Hepatocyte (in vitro differentiated cells): ENCODE results near the gene DKK3.

ENCODE experiments used
- EZH2 ChIP-seq: fragments of 200-600 bp; sonication (generic); IDR thresholded peaks from 2 replicates; pipeline ENCODE4 v1.6.1; 2016; ENCODE audit warnings: antibody characterized with exemption, mild to moderate bottlenecking, borderline replicate concordance
- EZH2phosphoT487 ChIP-seq: fragments of 200-600 bp; sonication (generic); IDR thresholded peaks from one replicate; pipeline ENCODE4 v1.6.1; 2018; ENCODE audit warnings: antibody characterized with exemption, mild to moderate bottlenecking, low read depth, moderate library complexity; ENCODE audit not compliant: unreplicated experiment, severe bottlenecking
- TF ChIP-seq, protein P1 (sequence below): fragments of 200-600 bp; sonication (generic); IDR thresholded peaks from 2 replicates; pipeline ENCODE4 v1.5.1; 2016; ENCODE audit warnings: antibody characterized with exemption, mild to moderate bottlenecking; ENCODE audit not compliant: poor library complexity

DNA sequence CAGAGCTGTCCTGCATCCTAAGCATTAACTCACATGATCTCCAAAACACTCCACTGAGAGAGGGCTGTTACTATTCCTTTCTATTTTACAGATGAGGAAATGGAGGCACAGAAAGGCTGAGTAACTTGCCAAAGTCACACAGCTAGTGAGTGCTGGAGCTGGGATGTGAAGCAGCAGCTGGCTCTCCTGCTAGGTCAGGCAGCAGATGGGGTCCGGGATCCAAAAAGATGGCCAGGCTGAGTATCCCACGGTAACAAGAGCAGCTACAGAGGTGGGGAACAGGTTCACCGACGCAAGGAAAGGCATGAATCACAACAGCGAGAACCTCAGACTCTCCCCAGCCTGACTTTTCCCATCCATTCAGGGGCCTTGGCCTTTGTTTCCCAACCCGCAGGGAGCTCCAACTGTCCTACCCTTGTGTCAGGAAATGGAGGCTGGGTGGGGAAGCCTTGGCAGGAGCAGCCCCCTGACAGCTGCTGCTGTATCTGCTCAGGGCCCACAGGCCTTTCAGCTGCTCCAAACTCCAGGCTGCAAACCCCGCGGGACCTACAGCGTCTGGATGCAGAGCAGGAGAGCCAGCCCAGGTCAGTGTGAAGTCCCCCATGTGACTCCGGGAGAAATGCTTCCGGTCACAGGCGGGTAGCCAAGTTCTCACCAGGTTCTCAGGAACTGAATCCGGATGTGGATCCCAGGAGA is 29.5 kb downstream of the DKK3 start:
- TF ChIP-seq EZH2 = no peak
- TF ChIP-seq, protein P1, sequence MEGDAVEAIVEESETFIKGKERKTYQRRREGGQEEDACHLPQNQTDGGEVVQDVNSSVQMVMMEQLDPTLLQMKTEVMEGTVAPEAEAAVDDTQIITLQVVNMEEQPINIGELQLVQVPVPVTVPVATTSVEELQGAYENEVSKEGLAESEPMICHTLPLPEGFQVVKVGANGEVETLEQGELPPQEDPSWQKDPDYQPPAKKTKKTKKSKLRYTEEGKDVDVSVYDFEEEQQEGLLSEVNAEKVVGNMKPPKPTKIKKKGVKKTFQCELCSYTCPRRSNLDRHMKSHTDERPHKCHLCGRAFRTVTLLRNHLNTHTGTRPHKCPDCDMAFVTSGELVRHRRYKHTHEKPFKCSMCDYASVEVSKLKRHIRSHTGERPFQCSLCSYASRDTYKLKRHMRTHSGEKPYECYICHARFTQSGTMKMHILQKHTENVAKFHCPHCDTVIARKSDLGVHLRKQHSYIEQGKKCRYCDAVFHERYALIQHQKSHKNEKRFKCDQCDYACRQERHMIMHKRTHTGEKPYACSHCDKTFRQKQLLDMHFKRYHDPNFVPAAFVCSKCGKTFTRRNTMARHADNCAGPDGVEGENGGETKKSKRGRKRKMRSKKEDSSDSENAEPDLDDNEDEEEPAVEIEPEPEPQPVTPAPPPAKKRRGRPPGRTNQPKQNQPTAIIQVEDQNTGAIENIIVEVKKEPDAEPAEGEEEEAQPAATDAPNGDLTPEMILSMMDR = no peak
- no peak for TF ChIP-seq EZH2phosphoT487
